Karpas-422 (cell line): ENCODE measurements around the gene PABPC1L. TPM values are rescaled to one million over a fixed set of nuclear protein-coding genes. Genes with fewer than 3 reads are reported as not detected.

Source experiments
- total RNA-seq: library from RNA; depleted of rRNA; stranded (reverse); fragments of >200 nt; shearing (Covaris generic); gene quantifications from 2 replicates; pipeline ENCODE4 v1.2.3, GENCODE V29; 2014; ENCODE audit warnings: low replicate concordance; rRNA removed

PABPC1L gene
- total RNA-seq, 1 experiment from 2014 or later, result 81.0 TPM

Other genes starting within 250 kb of the PABPC1L start
- not detected in 2 replicates for gene CCN5, start 194.7 kb upstream of the PABPC1L start, total RNA-seq
- gene KCNK15, start 164.2 kb upstream of the PABPC1L start, total RNA-seq, result not detected in 2 replicates
- gene RIMS4, start 99.5 kb upstream of the PABPC1L start, total RNA-seq, result not detected in 2 replicates
- gene YWHAB, start 24.4 kb upstream of the PABPC1L start, total RNA-seq, result 56.1 and 92.1 TPM in 2 replicates
- 29.4 and 42.7 TPM in 2 replicates for gene TOMM34, start 50.3 kb downstream of the PABPC1L start, total RNA-seq
- gene STK4, start 56.5 kb downstream of the PABPC1L start, total RNA-seq, result 60.8 and 89.0 TPM in 2 replicates
- gene KCNS1, start 191.1 kb downstream of the PABPC1L start, total RNA-seq, result not detected in 2 replicates
- gene WFDC5, start 205.1 kb downstream of the PABPC1L start, total RNA-seq, result not detected in 2 replicates
- not detected in 2 replicates for gene WFDC12, start 214.4 kb downstream of the PABPC1L start, total RNA-seq